ENCODE measurements around the gene GRN.

The GRN gene

DNA sequence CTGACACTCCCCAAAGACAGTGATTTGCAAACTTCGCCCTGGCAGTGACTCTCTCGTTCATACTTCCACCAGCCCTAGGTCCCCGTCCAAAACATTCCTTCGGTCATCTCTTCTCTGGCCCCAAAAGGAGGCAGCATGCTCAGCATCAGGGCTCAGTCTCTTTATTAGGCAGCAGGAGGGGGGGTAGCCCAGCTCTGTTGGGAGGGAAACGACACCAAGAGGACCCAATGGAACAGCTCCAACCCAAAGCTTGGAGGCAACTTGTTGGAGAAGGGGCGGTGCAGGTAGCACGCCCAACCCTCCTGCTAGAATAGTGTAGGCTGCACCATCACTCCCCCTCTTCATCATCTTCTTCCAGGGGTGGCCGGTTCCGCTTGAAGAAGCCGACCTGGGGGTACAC lies 26.9 kb downstream of the GRN start:
- DNase-seq (ENCODE audit: low read depth, low spot score): no peak
- H3K36me3 ChIP-seq (ENCODE audit: insufficient read depth, low read length): no peaks in the 10 kb centered on the region
- H3K27ac ChIP-seq: no peak overlapping the region
- H3K9ac ChIP-seq (ENCODE audit: insufficient read length): no peak overlapping the region
- no peak for TF ChIP-seq EZH2 (IDR thresholded peaks at IDR 0.05)
- no peak for TF ChIP-seq POLR2AphosphoS5 (IDR thresholded peaks at IDR 0.05; ENCODE audit: borderline replicate concordance, low read depth, low read length)
- TF ChIP-seq FOXP2 (optimal IDR thresholded peaks at IDR 0.05; ENCODE audit: control extremely low read depth, extremely low read length, insufficient read depth): no peak
- no peaks in the 10 kb centered on the region for H3K9me3 ChIP-seq (ENCODE audit: low read depth, low read length)
- no peak overlapping the region for H3K4me3 ChIP-seq

DNA sequence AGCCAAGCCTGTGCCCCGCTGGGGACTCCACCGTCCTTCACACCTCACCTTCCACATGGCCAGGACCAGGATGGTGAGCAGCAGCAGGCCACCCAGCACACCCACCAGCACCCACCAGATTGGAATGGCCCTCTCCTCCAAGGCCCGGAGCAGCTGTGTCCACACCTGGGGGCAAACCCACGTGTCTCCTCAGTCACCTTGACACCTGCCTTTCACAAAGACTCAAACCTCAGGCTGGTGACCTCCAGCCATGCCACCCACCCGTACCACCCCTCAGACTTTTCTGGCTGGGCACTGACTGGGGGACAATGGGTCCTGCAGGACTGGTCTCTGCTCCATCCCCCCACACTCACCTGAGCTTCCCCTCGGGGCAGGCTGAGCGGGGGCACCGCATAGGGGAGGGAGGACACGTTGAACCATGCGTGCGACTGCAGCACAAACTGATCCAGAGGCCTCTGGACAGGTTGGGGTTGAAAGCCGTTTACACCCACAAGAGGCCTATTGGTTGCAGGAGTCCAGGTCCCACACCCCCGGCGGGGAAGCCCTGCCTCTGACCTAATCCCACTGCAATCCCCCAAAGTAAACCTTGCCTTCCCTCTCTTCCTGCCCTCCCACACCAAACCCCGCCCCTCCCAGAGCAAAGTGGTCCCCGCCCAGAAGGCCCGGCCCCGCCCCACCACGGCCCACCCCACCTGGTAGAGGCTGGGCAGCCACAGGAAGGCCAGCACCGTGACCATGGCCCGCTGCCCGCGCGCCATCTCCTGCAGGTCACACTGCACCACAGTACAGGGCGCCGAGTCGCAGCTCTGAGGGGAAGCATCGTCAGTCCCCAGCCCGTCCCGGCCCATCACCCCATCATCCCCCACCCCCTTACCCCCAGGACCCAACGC lies 29.4 kb downstream of the GRN start:
- Histone ChIP-seq H3K36me3 (ENCODE audit: insufficient read depth, low read length) (no peaks in the 10 kb centered on the region), H3K9ac (ENCODE audit: insufficient read length) (no peak overlapping the region), H3K9me3 (ENCODE audit: low read depth, low read length) (no peaks in the 10 kb centered on the region), H3K4me3 (no peak overlapping the region), H3K27ac (no peak overlapping the region)
- TF ChIP-seq FOXP2 (optimal IDR thresholded peaks at IDR 0.05; ENCODE audit: control extremely low read depth, extremely low read length, insufficient read depth): no peak
- no peak for TF ChIP-seq EZH2 (IDR thresholded peaks at IDR 0.05)
- no peak for TF ChIP-seq POLR2AphosphoS5 (IDR thresholded peaks at IDR 0.05; ENCODE audit: borderline replicate concordance, low read depth, low read length)
- DNase-seq (ENCODE audit: low read depth, low spot score): no peak

DNA sequence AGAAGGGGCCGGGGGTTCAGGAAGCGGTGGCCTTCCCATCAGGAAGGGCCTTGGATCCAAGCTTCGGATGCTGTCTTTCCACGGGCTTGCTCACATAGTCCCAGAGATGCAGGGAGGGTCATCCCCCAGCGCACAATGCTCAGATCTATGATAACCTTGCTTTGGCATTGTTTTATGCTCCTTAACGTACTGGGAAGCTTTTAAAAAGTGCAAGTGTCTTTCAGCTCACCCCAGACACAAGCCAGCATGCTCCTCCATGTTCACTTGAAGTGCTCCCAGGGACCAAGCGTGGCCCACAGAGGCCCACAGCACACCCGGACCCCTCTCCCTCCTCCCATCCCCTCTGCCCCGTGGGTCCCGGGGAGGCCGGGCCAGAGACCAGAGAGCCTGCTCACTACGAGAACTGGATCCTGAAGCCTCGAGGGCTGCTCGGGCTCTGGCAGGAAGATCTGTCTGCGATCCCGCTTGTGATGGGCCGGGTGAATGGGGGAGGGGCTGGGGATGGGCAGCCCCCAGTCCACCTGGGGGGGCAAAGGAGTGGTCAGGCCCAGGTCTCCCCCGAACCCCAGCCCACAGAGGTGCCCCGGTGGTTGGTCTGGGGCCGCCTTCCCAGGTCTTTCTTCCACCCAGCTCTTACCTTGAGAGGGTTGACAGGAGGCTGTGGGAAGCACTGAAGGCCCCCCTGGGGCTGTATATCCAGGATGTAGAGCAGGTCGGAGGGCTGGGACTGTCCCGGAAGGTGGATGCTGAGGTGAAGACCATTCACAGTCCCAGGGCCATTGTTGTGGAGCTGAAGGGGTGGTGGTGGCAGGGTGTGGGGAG lies 30.3 kb downstream of the GRN start:
- no peaks in the 10 kb centered on the region for H3K9me3 ChIP-seq (ENCODE audit: low read depth, low read length)
- H3K27ac ChIP-seq: no peak overlapping the region
- H3K9ac ChIP-seq (ENCODE audit: insufficient read length): no peak overlapping the region
- no peak for TF ChIP-seq POLR2AphosphoS5 (IDR thresholded peaks at IDR 0.05; ENCODE audit: borderline replicate concordance, low read depth, low read length)
- TF ChIP-seq EZH2 (IDR thresholded peaks at IDR 0.05): no peak
- TF ChIP-seq FOXP2 (optimal IDR thresholded peaks at IDR 0.05; ENCODE audit: control extremely low read depth, extremely low read length, insufficient read depth): no peak
- H3K36me3 ChIP-seq (ENCODE audit: insufficient read depth, low read length): no peaks in the 10 kb centered on the region
- no peak for DNase-seq (ENCODE audit: low read depth, low spot score)
- H3K4me3 ChIP-seq: no peak overlapping the region

DNA sequence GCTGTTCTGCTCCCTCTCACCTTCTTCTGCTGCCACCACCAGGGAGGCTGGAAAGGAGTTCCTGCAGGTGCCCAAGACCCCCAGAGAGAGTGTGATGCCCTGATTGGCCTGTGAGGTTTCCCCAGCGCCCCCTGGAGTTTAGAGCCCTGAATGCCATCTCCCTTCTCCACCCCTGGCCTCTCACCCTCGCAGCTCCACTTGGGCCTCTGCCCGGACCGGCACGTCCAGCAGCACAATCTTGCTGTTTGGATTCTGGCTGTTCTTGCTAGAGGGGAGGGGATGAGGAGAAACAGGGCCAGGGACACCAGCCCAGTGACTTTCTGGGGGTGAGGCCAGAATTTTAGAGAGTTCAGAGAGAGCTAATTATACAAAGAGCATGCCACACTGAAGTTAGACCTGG lies 31.0 kb downstream of the GRN start:
- Histone ChIP-seq H3K36me3 (ENCODE audit: insufficient read depth, low read length) (no peaks in the 10 kb centered on the region), H3K27ac (no peak overlapping the region), H3K9ac (ENCODE audit: insufficient read length) (no peak overlapping the region), H3K4me3 (no peak overlapping the region), H3K9me3 (ENCODE audit: low read depth, low read length) (no peaks in the 10 kb centered on the region)
- DNase-seq (ENCODE audit: low read depth, low spot score): no peak
- TF ChIP-seq FOXP2 (optimal IDR thresholded peaks at IDR 0.05; ENCODE audit: control extremely low read depth, extremely low read length, insufficient read depth) (no peak), EZH2 (IDR thresholded peaks at IDR 0.05) (no peak), POLR2AphosphoS5 (IDR thresholded peaks at IDR 0.05; ENCODE audit: borderline replicate concordance, low read depth, low read length) (no peak)

DNA sequence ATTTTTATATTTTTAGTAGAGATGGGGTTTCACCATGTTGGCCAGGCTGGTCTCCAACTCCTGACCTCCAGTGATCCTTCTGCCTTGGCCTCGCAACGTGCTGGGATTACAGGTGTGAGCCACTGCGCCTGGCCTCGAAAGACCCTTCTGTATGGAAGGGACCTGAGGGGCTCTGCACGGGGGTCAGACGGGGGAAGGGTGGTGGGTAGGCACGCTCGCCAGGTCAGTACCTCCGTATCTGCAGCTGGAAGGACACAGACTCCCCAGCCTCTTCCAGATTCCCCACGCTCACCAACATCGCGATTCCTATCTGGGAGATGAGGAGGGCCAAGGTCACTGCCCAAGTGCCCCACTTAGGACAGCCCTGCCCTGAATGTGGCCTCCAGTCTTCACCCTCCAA lies 31.7 kb downstream of the GRN start:
- H3K36me3 ChIP-seq (ENCODE audit: insufficient read depth, low read length): no peaks in the 10 kb centered on the region
- no peak overlapping the region for H3K9ac ChIP-seq (ENCODE audit: insufficient read length)
- H3K27ac ChIP-seq: no peak overlapping the region
- no peak for DNase-seq (ENCODE audit: low read depth, low spot score)
- TF ChIP-seq POLR2AphosphoS5 (IDR thresholded peaks at IDR 0.05; ENCODE audit: borderline replicate concordance, low read depth, low read length) (no peak), EZH2 (IDR thresholded peaks at IDR 0.05) (no peak), FOXP2 (optimal IDR thresholded peaks at IDR 0.05; ENCODE audit: control extremely low read depth, extremely low read length, insufficient read depth) (no peak)
- no peaks in the 10 kb centered on the region for H3K9me3 ChIP-seq (ENCODE audit: low read depth, low read length)
- no peak overlapping the region for H3K4me3 ChIP-seq

DNA sequence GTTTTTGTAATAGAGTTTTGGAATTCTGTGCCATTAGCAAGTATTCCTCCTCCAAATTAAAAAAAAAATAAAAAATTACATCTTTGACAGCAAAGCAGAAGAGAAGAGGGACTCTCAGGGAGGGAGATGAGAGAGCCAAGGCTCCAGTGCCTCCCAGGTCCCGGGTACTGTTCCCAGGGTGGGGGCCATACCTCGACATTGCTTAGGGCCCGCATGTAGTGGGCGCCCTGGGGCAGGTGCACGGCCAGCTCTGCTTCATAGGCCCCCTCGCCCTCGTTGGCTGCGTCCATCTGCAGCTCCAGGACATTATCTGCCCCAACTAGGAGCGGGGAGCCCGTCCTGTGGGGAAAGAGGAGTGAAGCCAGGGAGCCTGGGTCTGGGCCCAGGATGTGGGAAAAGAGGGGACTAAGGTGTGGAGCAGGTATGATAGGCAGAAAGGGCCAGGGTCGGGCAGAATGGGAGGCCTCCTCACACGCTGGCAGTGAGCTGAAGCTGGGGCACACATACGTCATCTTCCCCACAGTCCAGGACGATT lies 33.1 kb downstream of the GRN start:
- DNase-seq (ENCODE audit: low read depth, low spot score): no peak
- H3K9ac ChIP-seq (ENCODE audit: insufficient read length): no peak overlapping the region
- H3K4me3 ChIP-seq: no peak overlapping the region
- no peaks in the 10 kb centered on the region for H3K36me3 ChIP-seq (ENCODE audit: insufficient read depth, low read length)
- TF ChIP-seq POLR2AphosphoS5 (IDR thresholded peaks at IDR 0.05; ENCODE audit: borderline replicate concordance, low read depth, low read length): no peak
- TF ChIP-seq FOXP2 (optimal IDR thresholded peaks at IDR 0.05; ENCODE audit: control extremely low read depth, extremely low read length, insufficient read depth): no peak
- TF ChIP-seq EZH2 (IDR thresholded peaks at IDR 0.05): no peak
- no peak overlapping the region for H3K27ac ChIP-seq
- H3K9me3 ChIP-seq (ENCODE audit: low read depth, low read length): no peaks in the 10 kb centered on the region

DNA sequence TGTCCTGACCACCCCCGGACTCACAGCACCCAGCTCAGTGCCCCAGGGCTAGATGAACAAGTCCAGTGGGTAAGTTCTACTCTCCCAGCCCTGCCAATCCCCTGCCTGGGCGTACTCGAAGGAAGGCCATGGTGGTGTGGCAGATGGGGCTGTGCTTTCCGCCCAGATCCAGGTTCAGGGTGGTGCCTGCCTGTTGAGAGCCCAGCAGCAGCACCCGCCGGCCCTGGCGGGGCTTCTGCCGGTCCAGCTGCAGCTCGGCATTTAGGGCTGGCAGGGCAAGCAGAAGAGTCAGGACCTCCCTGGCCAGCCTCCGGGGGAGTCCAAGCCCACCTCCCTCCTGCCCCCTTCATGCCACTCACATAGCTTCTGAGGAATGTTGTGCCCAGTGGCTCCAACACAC lies 34.8 kb downstream of the GRN start:
- no peak overlapping the region for H3K4me3 ChIP-seq
- H3K36me3 ChIP-seq (ENCODE audit: insufficient read depth, low read length): no peaks in the 10 kb centered on the region
- no peak overlapping the region for H3K9ac ChIP-seq (ENCODE audit: insufficient read length)
- H3K9me3 ChIP-seq (ENCODE audit: low read depth, low read length): no peaks in the 10 kb centered on the region
- no peak for TF ChIP-seq FOXP2 (optimal IDR thresholded peaks at IDR 0.05; ENCODE audit: control extremely low read depth, extremely low read length, insufficient read depth)
- no peak for TF ChIP-seq EZH2 (IDR thresholded peaks at IDR 0.05)
- TF ChIP-seq POLR2AphosphoS5 (IDR thresholded peaks at IDR 0.05; ENCODE audit: borderline replicate concordance, low read depth, low read length): no peak
- no peak for DNase-seq (ENCODE audit: low read depth, low spot score)
- no peak overlapping the region for H3K27ac ChIP-seq

DNA sequence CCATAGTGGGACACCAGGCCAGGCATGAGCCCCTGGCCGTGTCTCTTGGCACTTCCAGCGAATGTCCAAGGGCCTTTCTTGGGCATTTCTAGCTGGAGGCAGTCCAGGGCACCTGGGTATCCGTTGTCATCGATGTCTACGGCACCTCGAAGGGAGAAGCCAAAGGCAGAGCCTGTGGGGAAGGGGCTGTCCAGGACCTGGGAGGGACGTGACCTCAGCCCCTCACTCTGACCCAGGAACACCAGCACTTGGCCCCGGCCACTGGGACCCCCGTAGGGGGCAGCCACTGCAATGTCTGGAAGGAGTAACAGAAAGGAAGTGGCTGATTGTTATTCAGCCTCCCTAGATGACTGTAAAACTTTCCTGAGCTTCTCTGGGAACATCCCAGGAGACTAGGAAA lies 35.7 kb downstream of the GRN start:
- Histone ChIP-seq H3K36me3 (ENCODE audit: insufficient read depth, low read length) (no peaks in the 10 kb centered on the region), H3K27ac (no peak overlapping the region), H3K9me3 (ENCODE audit: low read depth, low read length) (no peaks in the 10 kb centered on the region), H3K4me3 (no peak overlapping the region), H3K9ac (ENCODE audit: insufficient read length) (no peak overlapping the region)
- TF ChIP-seq EZH2 (IDR thresholded peaks at IDR 0.05) (no peak), POLR2AphosphoS5 (IDR thresholded peaks at IDR 0.05; ENCODE audit: borderline replicate concordance, low read depth, low read length) (no peak), FOXP2 (optimal IDR thresholded peaks at IDR 0.05; ENCODE audit: control extremely low read depth, extremely low read length, insufficient read depth) (no peak)
- no peak for DNase-seq (ENCODE audit: low read depth, low spot score)

All from SK-N-MC (cell line).